ENCODE results near the gene SCYGR7.

GRCh38 chr2:227713291-227713690, 14.8 kb upstream of the SCYGR7 start:
- no peak for TF ChIP-seq CTCF (IDR thresholded peaks at IDR 0.05)
- TF ChIP-seq POLR2A (IDR thresholded peaks at IDR 0.05), result no peak
